Smooth muscle cell of trachea (primary cell): Measurements from ENCODE around the gene ZNF91. TPM values are rescaled to one million over a fixed set of nuclear protein-coding genes. Genes with fewer than 3 reads are reported as not detected.

Experiments used
- total RNA-seq: library from RNA; depleted of rRNA; stranded (reverse); fragments of >200 nt; gene quantifications from 2 replicates; pipeline ENCODE4 v1.2.1, GENCODE V29; 2014

Gene ZNF91
- total RNA-seq, result 20.8 and 21.5 TPM in 2 replicates

GRCh38 chr19:23395041-23395721 lies at the start of gene ZNF91:
TSS of gene ZNF91 (minus strand) at chr19:23395471. CDS start at chr19:23395354, 117 bp downstream.

Other genes with a start within 250 kb of the ZNF91 start
- gene ZNF724, start 145.1 kb downstream of the ZNF91 start, total RNA-seq, result 1.8 and 6.7 TPM in 2 replicates